Caco-2 (cell line): ENCODE results near the gene GLT6D1. TPM values are rescaled to one million over a fixed set of nuclear protein-coding genes. Genes with fewer than 3 reads are reported as not detected.

Experiments used
- BruUV-seq: library from RNA; stranded (reverse); fragments of 400-500 nt; replicated peaks from 2 replicates; lab custom pipeline; 2021; lab: Mats Ljungman, UMichigan
- CTCF ChIA-PET: fragments of 300-600 bp; sonication (Branson Sonifier 250); formaldehyde crosslinking; loops from one replicate; lab custom pipeline; 2022; ENCODE audit warnings: antibody characterized with exemption; lab: Charles Lee
- POLR2A ChIA-PET: fragments of 300-600 bp; sonication (Branson Sonifier 250); formaldehyde crosslinking; loops from one replicate; lab custom pipeline; 2022; ENCODE audit warnings: antibody characterized with exemption; lab: Charles Lee
- DNase-seq, 2 experiments: peaks; one replicate each; pipeline versions ENCODE4 v3.0.0 to v3.0.0-alpha.2; 2020 to 2022
- H3K27me3 ChIP-seq: replicated peaks from 2 replicates; pipeline ENCODE4 v1.6.0; 2011; ENCODE audit warnings: low read length; ENCODE audit not compliant: control insufficient read depth, insufficient read depth
- H3K36me3 ChIP-seq: 2 replicates; pipeline ENCODE4 v1.5.1; 2011; ENCODE audit warnings: low read length; ENCODE audit not compliant: control insufficient read depth, insufficient read depth
- H3K4me1 ChIP-seq: fragments of 250-450 bp; sonication (Bioruptor Pico); 2 replicates; pipeline ENCODE4 v1.5.1; 2020; ENCODE audit warnings: mild to moderate bottlenecking
- H3K4me3 ChIP-seq: 2 replicates; pipeline ENCODE4 v1.5.1; 2011; ENCODE audit warnings: low read depth, mild to moderate bottlenecking, control low read depth, low read length
- H3K9me3 ChIP-seq: fragments of 250-450 bp; sonication (Bioruptor Pico); 2 replicates; pipeline ENCODE4 v1.5.1; 2020; ENCODE audit warnings: mild to moderate bottlenecking, moderate library complexity
- H3K27ac Mint-ChIP-seq: one replicate; pipeline ENCODE4 v1.8.0; 2022; ENCODE audit warnings: mixed read lengths; ENCODE audit not compliant: unreplicated experiment
- H3K27me3 Mint-ChIP-seq: one replicate; pipeline ENCODE4 v1.8.0; 2022; ENCODE audit warnings: mixed read lengths; ENCODE audit not compliant: insufficient read depth, unreplicated experiment
- H3K36me3 Mint-ChIP-seq: one replicate; pipeline ENCODE4 v1.8.0; 2022; ENCODE audit warnings: mild to moderate bottlenecking, mixed read lengths; ENCODE audit not compliant: insufficient read depth, unreplicated experiment
- H3K4me1 Mint-ChIP-seq: one replicate; pipeline ENCODE4 v1.8.0; 2022; ENCODE audit warnings: low read depth, mixed read lengths; ENCODE audit not compliant: unreplicated experiment
- H3K4me3 Mint-ChIP-seq: one replicate; pipeline ENCODE4 v1.8.0; 2022; ENCODE audit warnings: mild to moderate bottlenecking, moderate library complexity, mixed read lengths; ENCODE audit not compliant: unreplicated experiment
- H3K9me3 Mint-ChIP-seq: one replicate; pipeline ENCODE4 v1.8.0; 2022; ENCODE audit warnings: mixed read lengths; ENCODE audit not compliant: unreplicated experiment
- CTCF ChIP-seq, 2 experiments: fragments of 200-600 bp in 1 of 2; IDR thresholded peaks; 1 replicate in 1 of 2; 2 replicates in 1 of 2; pipeline versions ENCODE4 v1.5.1 to v1.8.0; 2011 to 2022; ENCODE audit warnings: antibody characterized with exemption in 1 of 2, control low read depth in 1 of 2, inconsistent platforms in 1 of 2, low read depth in 1 of 2, low read length in 1 of 2, mild to moderate bottlenecking in 1 of 2, moderate library complexity in 1 of 2; ENCODE audit not compliant: insufficient read depth in 1 of 2, severe bottlenecking in 1 of 2, unreplicated experiment in 1 of 2
- intact Hi-C: fragments of 100-400 bp; cut with micrococcal nuclease; formaldehyde crosslinking; loops from one replicate; pipeline ENCODE4 v1.10.0; 2022; ENCODE audit not compliant: unreplicated experiment
- total RNA-seq: library from RNA; stranded (reverse); gene quantifications from 2 replicates; pipeline ENCODE4 v1.2.3, GENCODE V29; 2022

Gene GLT6D1
- total RNA-seq, 1 experiment from 2014 or later = not detected

- no peaks in the 10 kb centered on the region for H3K36me3 Mint-ChIP-seq
- Histone ChIP-seq H3K9me3 (no peaks in the 10 kb centered on the region), H3K4me1 (no peaks in the 10 kb centered on the region), H3K27me3 (no peaks in the 10 kb centered on the region), H3K4me3 (no peak overlapping the region), H3K36me3 (no peaks in the 10 kb centered on the region)
- TF ChIP-seq CTCF (IDR thresholded peaks at IDR 0.05; ENCODE audit: insufficient read depth in 1 of 2, low read depth in 1 of 2, low read length in 1 of 2, severe bottlenecking in 1 of 2, unreplicated experiment in 1 of 2) = no peak
- peaks cover 6% of the 10 kb centered on the region for H3K27me3 Mint-ChIP-seq
- H3K4me1 Mint-ChIP-seq = no peaks in the 10 kb centered on the region
- CTCF ChIA-PET = no interaction called here
- H3K27ac Mint-ChIP-seq = no peak overlapping the region
- POLR2A ChIA-PET = no interaction called here
- H3K4me3 Mint-ChIP-seq = no peak overlapping the region
- no peak for DNase-seq
- intact Hi-C loops = no loop called here
- H3K9me3 Mint-ChIP-seq = no peaks in the 10 kb centered on the region
- BruUV-seq = no TSS peak
These were observed 59.3 kb downstream of the GLT6D1 start for GRCh38 chr9:135579889-135580660.

DNA sequence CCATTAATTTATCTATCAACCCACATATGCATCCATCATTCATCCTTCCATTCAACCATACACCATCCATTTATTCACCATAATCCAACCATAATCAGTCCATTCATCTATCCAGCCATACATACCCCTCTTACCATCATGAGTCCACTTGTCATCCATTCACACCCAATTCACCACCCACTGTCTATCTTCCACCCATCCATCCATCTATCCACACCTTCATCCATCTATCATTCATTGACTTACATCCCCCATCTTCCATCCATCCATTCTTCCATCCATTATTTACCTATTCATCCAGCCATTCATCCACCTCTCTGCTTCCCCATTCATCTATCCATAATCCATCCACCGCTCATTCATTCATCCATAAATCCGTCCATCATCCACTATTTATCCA, 60.0 kb downstream of the GLT6D1 start:
- no peak overlapping the region for H3K4me3 ChIP-seq
- intact Hi-C loops = no loop called here
- Mint-ChIP-seq H3K36me3 (no peaks in the 10 kb centered on the region), H3K4me3 (no peak overlapping the region), H3K4me1 (no peaks in the 10 kb centered on the region), H3K27ac (no peak overlapping the region), H3K9me3 (no peaks in the 10 kb centered on the region), H3K27me3 (peaks cover 6% of the 10 kb centered on the region)
- H3K36me3 ChIP-seq = no peaks in the 10 kb centered on the region
- ChIA-PET CTCF (no interaction called here), POLR2A (no interaction called here)
- no peak for TF ChIP-seq CTCF (IDR thresholded peaks at IDR 0.05; ENCODE audit: insufficient read depth in 1 of 2, low read depth in 1 of 2, low read length in 1 of 2, severe bottlenecking in 1 of 2, unreplicated experiment in 1 of 2)
- no peaks in the 10 kb centered on the region for H3K4me1 ChIP-seq
- H3K27me3 ChIP-seq = no peaks in the 10 kb centered on the region
- no TSS peak for BruUV-seq
- H3K9me3 ChIP-seq = no peaks in the 10 kb centered on the region
- no peak for DNase-seq

DNA sequence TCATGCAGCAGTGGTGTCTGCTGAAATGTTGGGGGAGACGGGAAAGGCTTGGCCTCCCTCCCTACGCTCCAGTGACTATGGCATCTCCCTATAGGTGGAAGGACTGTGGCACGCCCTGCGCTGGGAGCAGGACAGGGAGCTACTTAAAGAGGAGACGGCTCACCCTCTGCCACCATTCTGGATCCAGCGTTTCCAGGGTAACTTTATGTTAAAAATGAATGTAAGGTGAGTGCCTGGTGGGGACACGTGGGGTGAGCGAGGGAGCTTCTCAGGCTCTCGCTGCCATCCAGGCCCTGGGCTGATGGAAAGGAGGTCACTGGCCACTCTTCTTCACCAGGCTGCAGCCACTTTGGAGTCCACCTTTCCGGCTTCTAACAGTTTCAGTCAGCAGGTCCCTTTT, 62.1 kb downstream of the GLT6D1 start:
- Histone ChIP-seq H3K4me1 (no peaks in the 10 kb centered on the region), H3K4me3 (no peak overlapping the region), H3K27me3 (no peaks in the 10 kb centered on the region), H3K36me3 (no peaks in the 10 kb centered on the region), H3K9me3 (no peaks in the 10 kb centered on the region)
- no peak overlapping the region for H3K4me3 Mint-ChIP-seq
- ChIA-PET POLR2A (no interaction called here), CTCF (no interaction called here)
- no peaks in the 10 kb centered on the region for H3K9me3 Mint-ChIP-seq
- H3K36me3 Mint-ChIP-seq = no peaks in the 10 kb centered on the region
- H3K27ac Mint-ChIP-seq = no peak overlapping the region
- peaks cover 6% of the 10 kb centered on the region for H3K27me3 Mint-ChIP-seq
- intact Hi-C loops = no loop called here
- no TSS peak for BruUV-seq
- DNase-seq = no peak
- TF ChIP-seq CTCF (IDR thresholded peaks at IDR 0.05; ENCODE audit: insufficient read depth in 1 of 2, low read depth in 1 of 2, low read length in 1 of 2, severe bottlenecking in 1 of 2, unreplicated experiment in 1 of 2) = no peak
- H3K4me1 Mint-ChIP-seq = no peaks in the 10 kb centered on the region
